Measurements from ENCODE around the gene NAT10.

Gene NAT10

GRCh38 chr11:34162856-34163255, 57.4 kb downstream of the NAT10 start:
- H3K4me2 ChIP-seq (ENCODE audit: low read length) = no peak overlapping the region
- no peaks in the 10 kb centered on the region for H3K27me3 ChIP-seq (ENCODE audit: control insufficient read depth, insufficient read depth, low read length)
- TF ChIP-seq CTCF (IDR thresholded peaks at IDR 0.05) = no peak
- H3K9me3 ChIP-seq (ENCODE audit: control insufficient read depth, low read length) = no peaks in the 10 kb centered on the region
- no peak overlapping the region for H3K27ac ChIP-seq
- no peak overlapping the region for H2AFZ ChIP-seq
- H3K4me1 ChIP-seq = no peaks in the 10 kb centered on the region
- H3K4me3 ChIP-seq (ENCODE audit: low read depth, low read length) = no peak overlapping the region
- no peak overlapping the region for H3K9ac ChIP-seq
- no peaks in the 10 kb centered on the region for H3K36me3 ChIP-seq (ENCODE audit: control insufficient read depth, insufficient read depth, low read length)
- H3K79me2 ChIP-seq = no peaks in the 10 kb centered on the region

- TF ChIP-seq CTCF (IDR thresholded peaks at IDR 0.05) = no peak
- Histone ChIP-seq H2AFZ (no peak overlapping the region), H3K9ac (no peak overlapping the region), H3K36me3 (ENCODE audit: control insufficient read depth, insufficient read depth, low read length) (no peaks in the 10 kb centered on the region), H3K4me2 (ENCODE audit: low read length) (no peak overlapping the region), H3K79me2 (no peaks in the 10 kb centered on the region), H3K4me1 (no peaks in the 10 kb centered on the region), H3K27me3 (ENCODE audit: control insufficient read depth, insufficient read depth, low read length) (no peaks in the 10 kb centered on the region), H3K27ac (no peak overlapping the region), H3K9me3 (ENCODE audit: control insufficient read depth, low read length) (no peaks in the 10 kb centered on the region), H3K4me3 (ENCODE audit: low read depth, low read length) (no peak overlapping the region)
These were observed 59.7 kb downstream of the NAT10 start for GRCh38 chr11:34165121-34165520.

DNA sequence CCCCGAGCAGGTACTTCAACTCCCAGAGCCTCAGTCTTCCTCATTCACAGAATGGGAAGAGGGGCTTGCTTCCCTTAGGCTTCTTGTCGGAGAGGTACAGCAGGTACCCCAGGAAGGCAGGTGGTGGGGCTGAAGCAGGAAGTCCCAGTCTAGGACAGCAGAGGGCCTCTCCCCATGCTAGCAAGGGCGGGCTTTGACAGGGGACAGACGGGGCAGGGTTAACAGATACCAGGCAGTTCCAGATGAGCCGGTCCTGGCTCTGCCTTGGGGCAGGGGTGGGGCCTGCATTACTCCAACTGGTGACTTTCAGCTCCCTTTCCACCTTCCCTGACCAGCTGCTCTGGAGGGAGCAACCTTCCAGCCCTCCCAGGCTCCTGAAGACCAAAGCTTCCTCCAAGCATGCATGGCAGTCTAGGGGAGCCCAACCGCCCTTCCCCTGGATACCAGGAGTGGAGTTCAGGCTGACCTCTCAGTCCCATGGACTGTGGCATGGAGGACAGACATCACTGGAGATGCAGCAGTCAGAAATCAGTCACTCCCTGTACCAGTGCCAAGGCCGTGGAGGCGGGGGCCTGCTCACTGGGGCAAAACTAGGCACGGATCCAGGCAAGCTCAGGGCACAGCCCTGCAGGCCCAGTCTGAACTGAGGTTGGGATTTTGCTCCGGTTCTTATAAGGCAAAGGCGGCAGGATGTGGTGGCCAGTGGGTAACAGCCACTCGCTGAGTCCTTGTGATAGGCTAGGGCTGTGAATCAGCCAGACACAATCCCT, 60.5 kb downstream of the NAT10 start:
- Histone ChIP-seq H3K4me3 (ENCODE audit: low read depth, low read length) (no peak overlapping the region), H3K9me3 (ENCODE audit: control insufficient read depth, low read length) (no peaks in the 10 kb centered on the region), H3K27ac (no peak overlapping the region), H3K4me1 (no peaks in the 10 kb centered on the region), H3K9ac (no peak overlapping the region), H3K79me2 (no peaks in the 10 kb centered on the region), H3K36me3 (ENCODE audit: control insufficient read depth, insufficient read depth, low read length) (no peaks in the 10 kb centered on the region), H3K27me3 (ENCODE audit: control insufficient read depth, insufficient read depth, low read length) (no peaks in the 10 kb centered on the region), H2AFZ (no peak overlapping the region), H3K4me2 (ENCODE audit: low read length) (no peak overlapping the region)
- TF ChIP-seq CTCF (IDR thresholded peaks at IDR 0.05) = no peak

- Histone ChIP-seq H3K27ac (no peak overlapping the region), H3K79me2 (no peaks in the 10 kb centered on the region), H3K27me3 (ENCODE audit: control insufficient read depth, insufficient read depth, low read length) (no peaks in the 10 kb centered on the region), H2AFZ (no peak overlapping the region), H3K9ac (no peak overlapping the region), H3K36me3 (ENCODE audit: control insufficient read depth, insufficient read depth, low read length) (no peaks in the 10 kb centered on the region), H3K4me2 (ENCODE audit: low read length) (no peak overlapping the region), H3K4me3 (ENCODE audit: low read depth, low read length) (no peak overlapping the region), H3K9me3 (ENCODE audit: control insufficient read depth, low read length) (no peaks in the 10 kb centered on the region), H3K4me1 (no peaks in the 10 kb centered on the region)
- TF ChIP-seq CTCF (IDR thresholded peaks at IDR 0.05) = no peak
These were observed 61.6 kb downstream of the NAT10 start for GRCh38 chr11:34166806-34167740.

Data from parathyroid adenoma (tissue), 2 donors.